ENCODE measurements around the gene EDARADD.
A peak's percentile ranks its signal among the peaks of the same experiment; 100 is the strongest.

The EDARADD gene

DNA sequence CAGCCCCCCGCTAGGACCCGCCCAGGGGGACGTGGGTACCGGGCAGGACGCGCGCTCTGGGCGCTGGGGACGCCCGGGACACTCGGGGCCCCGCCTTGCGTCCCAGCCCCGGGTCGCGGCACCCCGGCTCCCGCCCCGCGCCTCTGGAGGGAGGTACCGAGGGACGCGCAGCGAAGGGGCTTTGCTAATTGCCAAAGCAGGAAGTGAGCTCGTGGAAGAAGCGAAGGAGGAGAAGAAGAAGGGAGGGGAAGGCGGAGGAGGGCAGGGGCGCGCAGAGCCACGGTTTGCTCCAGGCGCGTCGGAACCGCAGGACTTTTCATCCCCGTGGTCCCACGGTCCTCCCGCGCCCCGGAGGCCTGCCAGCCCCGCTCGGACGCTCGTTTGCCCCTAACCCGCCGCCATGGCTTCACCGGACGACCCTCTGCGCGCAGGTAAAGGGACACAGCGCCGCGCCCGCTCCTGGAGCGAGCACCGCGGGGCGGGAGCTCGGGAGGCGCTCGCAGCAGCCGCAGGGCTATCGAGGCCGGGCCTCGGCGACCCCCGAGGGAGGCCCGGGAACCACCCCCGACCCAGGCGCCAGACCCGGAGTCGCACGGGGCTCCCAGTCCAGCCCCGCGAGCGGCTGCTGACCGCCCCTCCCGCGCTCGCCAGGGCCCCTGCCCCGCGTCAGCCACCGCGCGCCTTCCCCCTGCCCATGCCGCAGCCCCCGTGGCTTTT is 1.3 kb downstream of the EDARADD start:
- no peak for DNase-seq

DNA sequence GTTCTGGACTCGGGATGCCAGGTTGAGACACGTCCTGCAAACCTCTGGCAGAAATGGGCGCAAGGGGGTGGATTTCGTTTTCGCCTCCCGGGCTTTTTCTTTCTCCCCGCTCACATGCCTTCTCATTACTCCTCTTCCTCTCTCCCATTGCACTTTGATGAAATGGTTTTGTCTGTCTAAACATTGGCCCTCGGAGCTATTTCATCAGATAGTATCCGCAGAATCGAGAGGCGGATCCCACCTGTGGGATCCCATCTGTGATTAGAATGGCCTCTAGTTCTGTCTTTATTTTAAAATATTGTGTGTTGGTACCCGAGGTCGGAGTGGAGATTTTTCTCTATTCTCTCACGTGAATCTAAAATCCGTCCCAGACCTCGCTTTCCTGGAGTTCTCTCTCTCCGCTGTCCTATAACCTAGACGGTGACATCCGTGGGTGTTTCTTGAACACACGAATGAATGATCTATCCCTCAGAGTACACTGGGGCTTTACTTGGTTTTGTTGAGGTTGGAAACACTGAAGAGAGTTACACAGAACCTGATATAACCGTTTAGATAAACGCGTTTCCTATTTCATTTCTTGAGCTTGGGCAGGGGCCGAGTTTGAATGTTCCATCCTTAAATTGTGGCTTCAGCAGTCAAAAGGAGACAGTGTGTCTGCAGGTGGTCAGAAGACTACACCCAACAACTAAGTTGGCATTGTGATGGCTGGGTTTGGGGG is 2.0 kb downstream of the EDARADD start:
- no peak for DNase-seq

DNA sequence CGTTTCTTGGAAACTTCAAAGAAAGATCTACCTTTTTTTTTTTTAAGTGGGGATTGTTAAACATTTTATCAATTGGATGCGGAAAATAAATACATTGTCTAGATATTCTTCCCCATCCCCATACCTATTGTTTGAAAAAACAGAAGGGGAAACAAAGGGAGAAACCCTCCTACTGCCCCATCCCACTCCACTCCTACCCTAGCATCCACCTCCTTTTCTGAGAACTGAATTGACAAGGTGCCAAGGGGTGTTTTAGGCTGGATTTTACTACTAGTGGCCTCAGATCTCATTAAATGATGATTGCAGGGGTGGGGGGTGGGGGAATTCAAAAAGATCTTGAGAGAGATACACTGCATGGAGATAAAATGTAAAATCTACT is 2.6 kb downstream of the EDARADD start:
- DNase-seq = no peak

DNA sequence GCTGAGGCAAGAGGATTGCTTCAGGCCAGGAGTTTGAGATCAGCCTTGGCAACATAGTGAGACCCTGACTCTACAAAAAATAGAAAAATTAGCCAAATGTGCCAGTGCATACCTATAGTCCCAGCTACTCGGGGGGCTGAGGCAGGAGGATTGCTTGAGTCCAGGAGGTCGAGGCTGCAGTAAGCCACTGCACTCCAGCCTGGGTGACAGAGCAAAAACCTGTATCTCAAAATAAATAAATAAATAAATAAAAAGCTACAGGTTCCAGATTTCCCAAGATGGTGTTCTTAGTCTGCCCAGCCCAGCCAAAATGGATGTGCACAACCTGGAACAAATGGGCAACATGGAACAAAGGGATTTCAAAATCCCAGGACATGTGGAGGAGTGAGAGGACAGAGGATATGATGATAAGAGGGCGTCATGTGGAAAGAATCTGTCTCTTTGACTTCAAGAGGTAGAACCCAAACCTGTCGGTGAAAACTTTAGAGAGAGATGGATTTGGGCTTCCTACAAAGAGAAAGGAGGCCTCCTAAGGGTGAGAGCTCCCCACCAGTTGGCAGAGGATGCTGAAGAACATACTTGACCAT is 3.2 kb downstream of the EDARADD start:
- no peak for DNase-seq

DNA sequence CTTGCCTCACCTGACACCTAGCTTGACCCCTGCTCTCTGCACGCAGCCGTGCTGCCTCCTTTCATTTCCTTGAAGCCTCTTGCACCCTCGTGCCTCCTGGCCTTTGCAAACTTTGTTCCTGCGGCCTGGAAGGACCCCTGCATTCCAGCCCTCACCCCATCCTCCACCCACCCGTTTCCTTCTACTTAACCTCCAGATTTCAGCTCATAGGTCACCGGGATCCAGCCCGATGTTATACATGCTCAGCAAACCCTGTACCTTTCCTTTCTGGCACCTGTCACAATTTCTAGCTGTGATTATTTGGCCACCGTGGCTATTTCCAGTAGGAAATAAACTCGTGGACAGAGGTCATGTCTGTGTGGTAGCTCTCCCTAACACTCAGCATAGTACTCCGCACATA is 4.5 kb downstream of the EDARADD start:
- DNase-seq = no peak

DNA sequence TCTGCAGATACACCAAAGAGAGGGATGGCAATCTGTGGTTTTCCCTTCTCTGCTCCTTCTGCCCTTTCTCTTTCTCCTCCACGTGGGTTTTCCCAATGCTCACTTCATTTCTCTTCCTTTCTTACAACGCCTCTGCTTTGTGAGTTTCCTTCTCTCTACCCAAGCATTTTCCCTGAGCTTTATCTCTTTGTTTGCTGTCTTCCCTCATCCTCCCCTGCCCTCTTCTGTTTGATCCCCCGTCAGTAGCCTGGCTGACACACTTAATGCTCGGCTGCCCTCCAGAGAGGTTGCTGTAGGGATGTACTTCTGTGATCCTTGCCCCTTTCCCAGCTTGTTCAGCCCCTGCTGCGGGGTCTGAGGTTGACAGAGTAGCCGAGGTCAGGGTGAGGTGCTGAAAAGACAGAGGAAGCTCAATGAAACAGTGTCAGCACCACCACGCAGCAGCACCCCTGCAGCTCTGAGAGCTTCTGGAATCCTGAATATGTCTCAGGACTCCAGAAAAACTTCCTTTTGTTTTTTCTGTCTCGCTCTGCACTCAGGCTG is 6.0 kb downstream of the EDARADD start:
- no peak for DNase-seq

DNA sequence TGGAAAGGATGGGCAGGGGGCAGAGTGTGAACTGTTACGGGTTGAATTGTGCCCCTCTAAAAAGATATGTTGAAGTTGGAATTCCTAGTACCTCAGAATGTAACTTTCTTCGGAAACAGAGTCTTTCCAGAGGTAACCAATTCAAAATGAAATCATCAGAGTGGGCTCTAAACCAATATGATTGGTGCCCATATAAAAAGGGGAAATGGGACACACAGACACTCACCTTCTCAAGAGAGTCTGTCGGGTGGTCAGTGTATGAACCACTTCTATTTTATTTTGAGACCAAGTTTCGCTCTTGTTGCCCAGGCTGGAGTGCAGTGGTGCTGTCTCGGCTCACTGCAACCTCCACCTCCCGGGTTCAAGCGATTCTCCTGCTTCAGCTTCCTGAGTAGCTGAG is 7.6 kb downstream of the EDARADD start:
- DNase-seq = no peak

DNA sequence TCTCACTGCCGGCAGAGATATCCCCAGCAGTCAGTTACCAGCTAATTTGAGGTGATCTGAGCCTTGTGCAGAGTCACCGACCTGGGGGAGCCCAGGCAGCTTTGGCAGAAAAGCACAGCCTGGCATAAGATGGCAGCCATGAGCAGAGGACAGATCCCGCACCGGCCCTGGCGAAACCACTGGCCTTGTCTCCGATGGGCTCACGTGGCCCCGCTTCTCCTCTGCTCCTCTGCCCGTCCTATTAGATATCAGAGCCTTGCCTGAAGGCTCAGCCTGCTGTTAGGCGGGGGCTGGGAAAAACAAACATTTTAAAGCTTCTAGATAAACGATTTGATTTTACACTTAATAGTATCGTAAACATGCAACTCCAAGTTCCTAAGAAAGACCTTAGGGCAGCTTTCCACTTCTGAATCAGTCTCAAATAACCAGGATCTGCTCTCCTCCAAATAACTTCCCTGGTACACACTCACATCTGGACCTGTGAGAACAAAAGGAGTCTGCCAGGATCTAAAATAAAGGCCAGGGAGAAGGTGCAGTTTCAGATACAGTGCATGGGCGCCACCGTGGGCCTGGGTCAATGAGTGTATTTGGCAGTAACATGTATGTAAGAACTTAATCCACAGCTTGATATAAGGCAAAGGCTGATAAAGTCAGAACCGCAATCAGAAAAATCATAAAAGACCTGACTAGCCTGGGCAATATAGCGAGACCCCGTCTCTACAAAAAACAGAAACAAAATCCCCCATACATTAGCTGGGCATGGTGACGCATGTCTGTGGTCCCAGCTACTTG is 10.0 kb downstream of the EDARADD start:
- no peak for DNase-seq

DNA sequence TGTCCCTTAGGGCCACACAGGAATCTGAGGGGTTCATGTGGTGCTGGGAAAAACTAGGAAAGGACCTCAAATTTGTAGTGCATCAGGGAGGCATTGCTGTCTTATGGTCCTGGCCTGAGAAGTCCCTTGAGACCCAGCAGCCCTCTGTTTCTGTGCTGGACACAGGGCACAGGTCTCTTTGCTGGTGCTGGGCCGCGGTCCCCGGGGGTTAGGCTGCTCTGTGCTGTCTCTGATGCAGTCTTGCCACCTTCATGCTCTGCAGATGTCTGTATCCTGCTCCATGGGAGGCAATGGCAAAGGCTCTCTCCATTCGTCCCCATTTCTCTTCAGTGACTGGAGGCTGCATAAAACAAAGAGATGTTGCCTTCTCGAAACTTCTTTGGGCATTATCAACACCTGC is 13.0 kb downstream of the EDARADD start:
- DNase-seq = no peak

DNA sequence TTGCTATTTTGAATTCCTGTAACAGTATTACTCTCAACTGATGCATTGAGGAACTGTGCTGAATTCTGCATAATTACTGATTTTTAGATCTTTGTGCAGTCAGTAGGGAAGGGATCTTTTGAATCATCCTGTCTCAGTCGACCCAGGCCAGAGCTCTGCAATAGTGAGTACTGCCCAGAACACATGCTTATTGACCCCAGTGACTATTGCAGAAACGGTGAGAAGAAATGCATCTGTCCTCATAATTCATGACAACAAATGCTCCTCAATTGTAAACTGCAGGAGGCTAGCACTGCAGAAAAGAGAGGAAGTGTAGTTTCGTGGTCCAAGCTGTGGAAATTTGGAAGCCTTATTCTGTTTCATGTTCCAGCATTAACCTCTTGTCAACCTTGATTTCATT is 19.6 kb downstream of the EDARADD start:
- no peak for DNase-seq

DNA sequence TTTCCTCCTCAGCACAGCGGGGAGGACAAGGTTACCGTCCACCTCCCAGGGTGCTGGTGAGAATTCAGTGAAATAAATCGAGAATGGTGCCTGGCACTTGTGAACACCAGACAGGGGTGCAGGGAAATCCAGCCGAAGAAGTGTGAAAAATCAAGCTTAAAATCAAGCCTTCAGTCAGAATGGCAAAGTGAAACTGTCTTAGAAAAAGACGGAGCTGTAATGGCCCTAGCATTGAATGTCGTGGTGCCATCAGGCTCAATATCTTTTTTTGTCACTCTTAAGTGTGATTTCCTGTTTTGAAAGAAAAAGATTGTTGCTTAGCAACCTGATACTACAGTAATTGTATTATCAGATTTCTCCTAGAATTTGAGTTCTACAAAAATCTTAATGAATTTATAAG is 22.1 kb downstream of the EDARADD start:
- no peak for DNase-seq

DNA sequence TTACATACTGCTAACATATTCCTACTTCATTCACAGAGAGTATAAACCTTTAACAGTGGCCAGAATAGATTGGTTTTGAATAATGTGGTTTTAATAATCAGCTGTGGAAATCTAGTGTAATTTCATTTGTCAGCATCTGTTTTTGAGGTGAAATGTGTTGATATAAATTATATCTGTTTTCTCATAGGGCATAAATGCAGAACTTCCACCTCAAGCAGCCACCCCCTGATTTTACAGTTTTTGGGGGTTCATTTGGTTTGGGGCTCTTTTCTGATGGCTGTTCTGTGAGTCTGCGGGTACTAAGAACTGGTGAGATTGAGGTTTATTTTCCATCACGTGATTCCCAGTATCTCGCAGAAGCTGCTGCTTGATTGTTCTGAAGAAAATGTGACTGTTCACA is 23.2 kb downstream of the EDARADD start:
- DNase-seq = no peak

DNA sequence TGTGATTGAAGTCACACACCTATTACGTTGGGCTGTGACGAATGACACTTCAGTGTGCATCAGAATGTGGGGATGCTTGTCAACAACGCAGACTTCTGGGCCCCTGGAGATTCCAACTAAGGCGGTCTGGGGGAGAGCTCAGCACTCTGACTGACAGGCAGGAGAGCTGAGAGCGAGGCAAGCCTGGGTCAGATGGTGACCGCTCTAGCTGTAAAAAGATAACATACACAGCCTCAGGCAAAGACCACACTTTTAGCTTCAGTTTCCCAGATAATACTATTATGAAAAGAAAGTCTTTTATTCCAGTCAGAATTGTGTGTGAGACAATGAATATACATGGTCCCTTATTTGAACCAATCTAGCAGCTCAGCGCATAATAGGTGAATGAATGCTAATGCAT is 25.4 kb downstream of the EDARADD start:
- DNase-seq = no peak

DNA sequence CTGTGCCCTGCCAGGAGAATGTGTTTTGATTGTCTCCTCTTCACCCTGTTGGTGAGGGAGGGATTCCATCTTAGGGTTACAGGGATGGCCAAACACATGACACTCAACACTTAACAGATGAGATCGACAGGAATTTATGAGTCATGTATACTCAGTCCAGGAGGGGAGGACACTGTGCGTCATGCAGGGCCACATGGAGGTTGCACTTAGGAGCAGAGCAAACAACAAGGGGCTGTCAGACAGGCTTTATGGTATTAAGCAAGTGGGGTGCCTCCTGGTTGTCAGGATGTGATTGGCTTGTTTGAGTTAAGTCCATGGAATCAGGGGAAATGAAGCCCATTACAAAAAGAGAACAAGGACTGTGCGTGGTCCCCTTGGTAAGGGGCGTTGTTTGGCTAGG is 26.9 kb downstream of the EDARADD start:
- DNase-seq = no peak

DNA sequence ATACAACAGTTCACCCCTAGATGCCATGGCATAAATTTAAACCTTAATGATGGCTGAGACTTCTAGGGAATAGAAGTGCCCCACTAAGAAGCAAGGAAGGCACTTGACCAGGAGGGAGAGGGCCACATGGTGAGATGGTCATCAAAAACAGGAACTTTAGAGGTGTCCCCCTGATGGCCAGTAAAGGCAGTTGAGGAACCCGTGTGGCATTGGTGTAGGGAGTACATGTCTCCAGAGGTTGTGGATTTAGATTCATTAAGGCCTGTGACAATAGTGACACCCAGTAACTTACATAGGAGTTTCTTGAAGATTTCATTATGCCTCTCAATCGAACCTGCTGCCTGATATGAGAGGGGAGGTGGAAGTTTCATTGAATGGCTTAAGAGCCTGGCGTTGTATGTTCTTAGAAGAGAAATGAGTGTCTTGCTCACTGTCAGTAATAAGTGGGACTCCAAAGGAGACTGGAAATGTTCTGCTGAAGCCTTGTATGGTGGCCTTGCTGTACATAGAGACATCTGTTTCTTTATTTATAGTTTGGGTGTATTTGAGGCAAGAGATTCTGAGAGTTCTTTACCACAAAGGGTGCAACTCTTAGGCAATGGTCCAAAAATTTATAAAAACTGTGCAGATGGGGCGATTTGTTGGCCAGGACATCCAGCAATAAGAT is 27.9 kb downstream of the EDARADD start:
- no peak for DNase-seq

DNA sequence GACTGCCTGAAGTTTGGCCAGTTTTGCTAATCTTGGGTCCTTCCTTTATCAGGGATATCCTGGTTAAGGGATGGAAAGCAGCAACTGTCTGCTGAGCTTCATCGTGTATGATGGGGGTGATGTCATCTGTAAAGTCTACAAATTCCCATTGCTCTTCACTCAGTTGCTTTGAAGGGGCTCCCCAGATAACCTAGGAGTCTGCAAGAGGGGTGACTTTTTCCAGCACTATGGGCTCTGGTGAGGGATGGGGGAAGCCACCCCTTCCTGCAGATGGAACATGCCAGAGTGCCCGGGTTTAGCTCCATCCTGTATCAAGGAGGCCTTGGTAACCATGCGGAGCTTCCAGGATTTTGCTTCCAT is 28.4 kb downstream of the EDARADD start:
- DNase-seq = no peak

DNA sequence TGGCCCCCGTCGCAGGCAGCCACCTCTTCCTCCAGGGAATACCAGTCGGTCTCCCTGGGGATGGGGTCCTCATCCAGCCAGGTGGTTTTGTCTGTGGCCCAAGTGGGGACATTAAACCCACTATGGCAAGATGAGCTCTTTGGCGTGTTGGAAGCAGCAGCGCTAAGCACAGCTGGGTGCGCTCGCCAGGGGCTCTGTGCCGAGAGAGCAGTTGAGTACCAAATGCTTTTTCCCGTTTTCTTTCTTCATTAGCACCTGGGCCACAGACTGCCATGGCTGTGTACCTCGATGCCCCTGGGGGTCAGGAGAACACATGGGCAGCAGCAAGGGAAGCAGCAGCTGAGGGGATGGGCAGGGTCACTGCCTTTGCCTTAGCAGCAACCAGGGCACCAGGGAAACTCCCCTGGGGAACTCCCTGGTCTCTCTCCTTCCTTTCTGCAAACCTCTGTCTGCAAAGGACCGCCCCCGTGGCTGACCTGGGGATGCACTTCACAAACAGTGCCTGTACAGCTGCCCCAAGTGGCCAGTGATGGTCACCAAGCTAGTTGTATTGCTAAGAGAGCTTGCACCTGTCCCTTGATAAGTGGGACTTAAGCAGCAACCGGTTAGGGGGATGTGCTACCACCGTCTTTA is 31.1 kb downstream of the EDARADD start:
- peak; percentile 9 for DNase-seq

DNA sequence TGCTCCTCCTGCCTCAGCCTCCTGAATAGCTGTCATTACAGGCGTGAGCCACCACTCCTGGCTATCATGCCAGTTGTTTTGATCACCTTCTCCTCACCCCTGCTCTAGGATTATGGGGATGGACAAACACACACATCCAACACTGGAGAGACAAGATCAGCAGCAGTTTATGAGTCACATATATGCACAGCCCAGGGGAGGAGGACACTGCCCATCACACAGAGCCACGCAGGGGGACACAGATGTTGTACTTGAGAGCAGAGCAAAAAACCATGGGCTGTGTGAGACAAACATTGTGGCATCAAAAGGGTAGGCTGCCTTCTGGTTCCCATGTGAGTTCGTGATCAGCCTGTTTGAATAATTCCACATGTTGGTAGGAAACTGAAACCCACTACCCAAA is 32.1 kb downstream of the EDARADD start:
- no peak for DNase-seq

DNA sequence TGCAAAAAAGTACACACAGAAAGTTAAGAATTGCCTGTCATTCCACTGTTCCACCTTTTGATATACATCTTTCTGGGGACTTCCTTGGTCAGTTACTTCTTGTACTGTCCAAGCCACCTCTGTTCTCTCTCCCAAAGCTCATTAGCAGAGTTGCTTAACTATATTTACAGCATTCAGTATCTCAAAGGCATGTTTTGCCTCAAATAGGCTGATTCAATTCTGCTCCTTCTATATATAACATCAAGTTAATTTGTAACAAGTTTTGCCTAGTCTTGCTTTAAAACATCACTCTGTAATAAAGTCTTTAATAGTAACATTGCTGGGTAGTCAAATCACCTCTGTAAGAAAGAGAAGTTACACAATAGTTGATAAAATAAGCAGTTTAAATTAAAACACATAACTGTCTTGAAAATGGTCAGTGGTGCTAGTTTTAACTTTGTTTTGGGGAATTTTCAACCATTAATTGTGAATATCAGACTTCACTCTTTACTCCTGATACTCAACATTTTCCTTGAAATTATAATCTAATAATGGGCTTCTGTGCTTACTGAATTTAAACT is 35.7 kb downstream of the EDARADD start:
- no peak for DNase-seq

DNA sequence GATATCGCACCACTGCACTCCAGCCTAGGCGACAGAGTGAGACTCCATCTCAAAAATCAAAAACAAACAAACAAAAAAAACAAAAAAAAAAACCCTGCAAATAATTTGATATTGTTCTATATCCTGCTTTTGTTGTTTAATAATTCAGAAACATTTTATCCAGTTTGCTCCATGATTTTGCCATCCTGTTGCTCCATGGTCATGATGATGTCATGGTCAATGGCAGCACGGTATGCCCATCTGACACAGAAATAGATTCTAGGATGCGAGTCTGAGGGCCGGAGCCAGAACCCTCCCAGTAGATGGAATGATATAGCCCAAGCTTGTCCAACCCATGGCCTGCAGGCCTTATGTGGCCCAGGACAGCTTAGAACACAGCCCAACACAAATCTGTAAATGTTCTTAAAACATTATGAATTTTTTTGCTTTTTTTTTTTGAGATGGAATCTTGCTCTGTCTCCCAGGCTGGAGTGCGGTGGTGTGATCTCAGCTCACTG is 39.8 kb downstream of the EDARADD start:
- DNase-seq = no peak

DNA sequence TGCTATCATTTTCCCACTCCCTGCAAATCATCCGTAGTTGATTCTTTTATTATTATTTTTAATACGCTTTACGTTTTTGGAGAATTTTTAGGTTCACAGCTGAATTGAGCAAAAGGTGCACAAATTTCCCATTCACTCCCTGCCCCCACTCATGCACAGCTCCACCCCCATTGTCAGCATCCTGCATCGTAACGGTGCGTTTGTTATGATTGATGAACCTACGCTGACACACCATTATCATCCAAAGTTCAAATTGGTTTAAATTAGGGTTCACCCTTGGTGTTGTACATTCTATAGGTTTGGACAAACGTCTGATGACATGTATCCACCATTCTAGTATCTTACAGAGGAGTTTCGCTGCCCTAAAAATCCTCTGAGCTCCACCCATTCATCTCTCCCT is 44.5 kb downstream of the EDARADD start:
- DNase-seq = no peak

DNA sequence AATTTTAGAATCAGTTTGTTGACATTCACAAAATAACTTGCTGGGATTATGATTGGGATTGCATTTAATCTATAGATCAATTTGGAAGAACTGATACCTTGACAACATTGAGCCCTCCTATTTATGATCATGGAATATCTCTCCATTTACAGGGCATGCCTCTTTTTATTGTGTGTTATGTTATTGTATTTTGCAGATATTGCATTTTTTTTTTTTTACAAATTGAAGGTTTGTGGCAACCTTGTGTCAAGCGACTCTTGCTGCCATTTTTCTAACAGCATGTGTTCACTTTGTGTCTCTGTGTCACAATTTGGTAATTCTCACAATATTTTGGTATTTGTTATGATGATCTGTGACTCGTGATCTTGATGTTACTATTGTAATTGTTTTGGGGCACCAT is 46.3 kb downstream of the EDARADD start:
- no peak for DNase-seq
